Activated CD8-positive, alpha-beta T cell treated with anti-CD3 and anti-CD28 coated beads for 36 hours (primary cell): ENCODE measurements around the gene NPC1L1. TPM values are rescaled to one million over a fixed set of nuclear protein-coding genes. Genes with fewer than 3 reads are reported as not detected.

Experiments used
- ATAC-seq: fragments of 200-7000 bp; cut with Tn5 transposase; one replicate; pipeline ENCODE4 v1.10.0; 2021; ENCODE audit warnings: mild to moderate bottlenecking, moderate library complexity
- CTCF ChIA-PET: fragments of 350-600 bp; sonication (Branson Sonifier 250); formaldehyde crosslinking; loops from one replicate; lab custom pipeline; 2021; ENCODE audit warnings: antibody characterized with exemption; lab: Charles Lee
- POLR2A ChIA-PET: fragments of 350-600 bp; sonication (Branson Sonifier 250); formaldehyde crosslinking; loops from one replicate; lab custom pipeline; 2021; ENCODE audit warnings: antibody characterized with exemption; lab: Charles Lee
- DNase-seq: peaks from one replicate; pipeline ENCODE4 v3.0.0-alpha.2; 2020
- H3K27ac Mint-ChIP-seq: one replicate; pipeline ENCODE4 v1.8.0; 2021; ENCODE audit warnings: mild to moderate bottlenecking, mixed read lengths
- H3K27me3 Mint-ChIP-seq: one replicate; pipeline ENCODE4 v1.8.0; 2021; ENCODE audit warnings: mixed read lengths
- H3K36me3 Mint-ChIP-seq: one replicate; pipeline ENCODE4 v1.8.0; 2021; ENCODE audit warnings: low read depth, mixed read lengths
- H3K4me1 Mint-ChIP-seq: one replicate; pipeline ENCODE4 v1.8.0; 2021; ENCODE audit warnings: low read depth, mixed read lengths
- H3K4me3 Mint-ChIP-seq: one replicate; pipeline ENCODE4 v1.8.0; 2021; ENCODE audit warnings: mild to moderate bottlenecking, moderate library complexity, mixed read lengths
- H3K9me3 Mint-ChIP-seq: one replicate; pipeline ENCODE4 v1.8.0; 2021; ENCODE audit warnings: mixed read lengths
- CTCF ChIP-seq: fragments of 200-600 bp; IDR thresholded peaks from one replicate; pipeline ENCODE4 v1.8.0; 2022; ENCODE audit warnings: antibody characterized with exemption, mild to moderate bottlenecking
- intact Hi-C: fragments of 100-400 bp; cut with micrococcal nuclease; formaldehyde crosslinking; loops from one replicate; pipeline ENCODE4 v1.10.0; 2022
- total RNA-seq, 2 experiments: library from RNA; stranded (reverse); gene quantifications; one replicate each; pipeline ENCODE4 v1.2.3, GENCODE V29; 2021

The NPC1L1 gene
- total RNA-seq, 2 experiments from 2014 or later: 0.07 TPM; not detected in 1

GRCh38 chr7:44477063-44477830 is 63.9 kb downstream of the NPC1L1 start:
- DNase-seq: peak; percentile 73
- ATAC-seq: peak; percentile 99
- H3K4me1 Mint-ChIP-seq: peaks cover 33% of the 10 kb centered on the region
- H3K36me3 Mint-ChIP-seq: peaks cover 58% of the 10 kb centered on the region
- POLR2A ChIA-PET: no interaction called here
- H3K27me3 Mint-ChIP-seq: no peaks in the 10 kb centered on the region
- peaks cover 2% of the 10 kb centered on the region for H3K9me3 Mint-ChIP-seq
- peak; percentile 92 for TF ChIP-seq CTCF
- intact Hi-C loops: loop anchor here (5.0 kb wide), 2 partner anchors 125 to 230 kb away; no protein-coding TSS in a partner anchor
- CTCF ChIA-PET: interaction anchor here (0.6 to 1.7 kb wide), 11 partner anchors 9 to 236 kb away, joined by 3 to 6 read pairs (median 4); partner anchors contain the start of gene NUDCD3
- no peak overlapping the region for H3K4me3 Mint-ChIP-seq
- H3K27ac Mint-ChIP-seq: peak overlapping the region; percentile 4

GRCh38 chr7:44476313-44476712 is 64.8 kb downstream of the NPC1L1 start:
- CTCF ChIA-PET: interaction anchor here (1.8 to 3.0 kb wide), 3 partner anchors 14 to 235 kb away, joined by 9 to 12 read pairs (median 10); partner anchors contain the start of gene NUDCD3
- Mint-ChIP-seq H3K27me3 (no peaks in the 10 kb centered on the region), H3K4me3 (no peak overlapping the region), H3K27ac (no peak overlapping the region), H3K36me3 (peaks cover 59% of the 10 kb centered on the region), H3K4me1 (peaks cover 35% of the 10 kb centered on the region), H3K9me3 (peaks cover 2% of the 10 kb centered on the region)
- DNase-seq: no peak
- POLR2A ChIA-PET: interaction anchor here (0.9 to 1.2 kb wide), 2 partner anchors 14 to 44 kb away, joined by 3 to 5 read pairs; partner anchors contain the start of gene NUDCD3
- intact Hi-C loops: loop anchor here (5.0 kb wide), 2 partner anchors 124 to 229 kb away; no protein-coding TSS in a partner anchor
- ATAC-seq: no peak
- no peak for TF ChIP-seq CTCF

- Mint-ChIP-seq H3K4me1 (peaks cover 39% of the 10 kb centered on the region), H3K4me3 (no peak overlapping the region), H3K9me3 (no peaks in the 10 kb centered on the region), H3K36me3 (peaks cover 49% of the 10 kb centered on the region), H3K27me3 (no peaks in the 10 kb centered on the region), H3K27ac (no peak overlapping the region)
- DNase-seq (no peak), ATAC-seq (no peak)
- CTCF ChIA-PET: interaction anchor here (0.6 to 2.0 kb wide), 3 partner anchors 10 to 17 kb away, joined by 3 to 6 read pairs (median 3); no protein-coding TSS in a partner anchor
- intact Hi-C loops: no loop called here
- POLR2A ChIA-PET: no interaction called here
- TF ChIP-seq CTCF: no peak
These were observed 67.8 kb downstream of the NPC1L1 start for GRCh38 chr7:44473295-44473694.

GRCh38 chr7:44472843-44473242 is 68.3 kb downstream of the NPC1L1 start:
- ChIA-PET CTCF (interaction anchor here (0.6 to 2.0 kb wide), 3 partner anchors 11 to 17 kb away, joined by 3 to 6 read pairs (median 3); no protein-coding TSS in a partner anchor), POLR2A (no interaction called here)
- ATAC-seq: no peak
- intact Hi-C loops: no loop called here
- no peak overlapping the region for H3K4me3 Mint-ChIP-seq
- no peaks in the 10 kb centered on the region for H3K27me3 Mint-ChIP-seq
- peaks cover 51% of the 10 kb centered on the region for H3K36me3 Mint-ChIP-seq
- no peak for TF ChIP-seq CTCF
- peaks cover 42% of the 10 kb centered on the region for H3K4me1 Mint-ChIP-seq
- no peak for DNase-seq
- H3K27ac Mint-ChIP-seq: no peak overlapping the region
- no peaks in the 10 kb centered on the region for H3K9me3 Mint-ChIP-seq

GRCh38 chr7:44471850-44472249 is 69.3 kb downstream of the NPC1L1 start:
- peaks cover 52% of the 10 kb centered on the region for H3K36me3 Mint-ChIP-seq
- CTCF ChIA-PET: interaction anchor here (1.0 to 2.0 kb wide), 2 partner anchors 9 to 10 kb away, joined by 3 to 6 read pairs; no protein-coding TSS in a partner anchor
- DNase-seq: no peak
- peaks cover 45% of the 10 kb centered on the region for H3K4me1 Mint-ChIP-seq
- no peaks in the 10 kb centered on the region for H3K9me3 Mint-ChIP-seq
- H3K4me3 Mint-ChIP-seq: no peak overlapping the region
- no peak for ATAC-seq
- TF ChIP-seq CTCF: no peak
- no peaks in the 10 kb centered on the region for H3K27me3 Mint-ChIP-seq
- POLR2A ChIA-PET: no interaction called here
- intact Hi-C loops: no loop called here
- H3K27ac Mint-ChIP-seq: no peak overlapping the region
